H9 (cell line): ENCODE data around the gene NXN. TPM values are rescaled to one million over a fixed set of nuclear protein-coding genes. Genes with fewer than 3 reads are reported as not detected.
A peak's percentile ranks its signal among the peaks of the same experiment; 100 is the strongest.

Experiments
- DNase-seq: peaks from one replicate; pipeline ENCODE4 v3.0.0-alpha.2; 2017
- H2AFZ ChIP-seq: one replicate; pipeline ENCODE4 v1.6.1; 2013; ENCODE audit warnings: mild to moderate bottlenecking, low read length, control low read depth, moderate library complexity
- H2AK5ac ChIP-seq: 2 replicates; pipeline ENCODE4 v1.6.1; 2013; ENCODE audit warnings: low read length, control low read depth, mixed read lengths; ENCODE audit not compliant: insufficient read length
- H2BK120ac ChIP-seq: one replicate; pipeline ENCODE4 v1.6.1; 2013; ENCODE audit warnings: low read depth, mild to moderate bottlenecking, low read length, control low read depth, inconsistent platforms; ENCODE audit not compliant: poor library complexity, severe bottlenecking
- H2BK12ac ChIP-seq: 2 replicates; pipeline ENCODE4 v1.6.1; 2013; ENCODE audit warnings: low read length, control low read depth, mixed read lengths, low read depth; ENCODE audit not compliant: insufficient read length
- H2BK15ac ChIP-seq: 2 replicates; pipeline ENCODE4 v1.6.1; 2013; ENCODE audit warnings: low read depth, low read length, control low read depth
- H2BK20ac ChIP-seq: one replicate; pipeline ENCODE4 v1.6.1; 2013; ENCODE audit warnings: low read depth, mild to moderate bottlenecking, low read length, control low read depth, inconsistent platforms; ENCODE audit not compliant: poor library complexity, severe bottlenecking
- H2BK5ac ChIP-seq: 2 replicates; pipeline ENCODE4 v1.6.1; 2013; ENCODE audit warnings: low read length, control low read depth, mixed read lengths; ENCODE audit not compliant: insufficient read length
- H3K14ac ChIP-seq: 2 replicates; pipeline ENCODE4 v1.6.1; 2013; ENCODE audit warnings: low read length, control low read depth; ENCODE audit not compliant: insufficient read depth
- H3K18ac ChIP-seq: 2 replicates; pipeline ENCODE4 v1.6.1; 2013; ENCODE audit warnings: low read depth, mild to moderate bottlenecking, mixed read lengths, low read length, control low read depth; ENCODE audit not compliant: insufficient read length
- H3K23ac ChIP-seq: 2 replicates; pipeline ENCODE4 v1.6.1; 2013; ENCODE audit warnings: low read length, control low read depth, mixed read lengths, low read depth; ENCODE audit not compliant: insufficient read length
- H3K23me2 ChIP-seq: 2 replicates; pipeline ENCODE4 v1.6.1; 2013; ENCODE audit warnings: low read depth, mild to moderate bottlenecking, mixed read lengths, low read length, control low read depth; ENCODE audit not compliant: insufficient read length, poor library complexity, severe bottlenecking
- H3K27ac ChIP-seq: 2 replicates; pipeline ENCODE4 v1.5.1; 2013; ENCODE audit warnings: low read length, control low read depth, mixed read lengths, low read depth; ENCODE audit not compliant: insufficient read length
- H3K27me3 ChIP-seq: 2 replicates; pipeline ENCODE4 v1.6.1; 2013; ENCODE audit warnings: low read length, control low read depth, inconsistent platforms; ENCODE audit not compliant: insufficient read depth
- H3K4ac ChIP-seq: 2 replicates; pipeline ENCODE4 v1.6.1; 2013; ENCODE audit warnings: low read depth, mild to moderate bottlenecking, control low read depth, inconsistent platforms, low read length, moderate library complexity
- H3K4me1 ChIP-seq: 2 replicates; pipeline ENCODE4 v1.6.1; 2013; ENCODE audit warnings: low read length, control low read depth, inconsistent platforms; ENCODE audit not compliant: insufficient read depth
- H3K4me2 ChIP-seq: 2 replicates; pipeline ENCODE4 v1.6.1; 2013; ENCODE audit warnings: low read length, control low read depth, mixed read lengths; ENCODE audit not compliant: insufficient read length, insufficient read depth
- H3K56ac ChIP-seq: 2 replicates; pipeline ENCODE4 v1.6.1; 2013; ENCODE audit warnings: low read depth, mild to moderate bottlenecking, mixed read lengths, low read length, control low read depth; ENCODE audit not compliant: insufficient read length
- H3K79me1 ChIP-seq: 2 replicates; pipeline ENCODE4 v1.6.1; 2013; ENCODE audit warnings: low read depth, mild to moderate bottlenecking, moderate library complexity, low read length, control low read depth, inconsistent platforms; ENCODE audit not compliant: insufficient read depth, poor library complexity, severe bottlenecking
- H3K79me2 ChIP-seq: 2 replicates; pipeline ENCODE4 v1.6.1; 2013; ENCODE audit warnings: low read length, control low read depth, inconsistent platforms; ENCODE audit not compliant: insufficient read depth
- H3K9ac ChIP-seq: 2 replicates; pipeline ENCODE4 v1.6.1; 2013; ENCODE audit warnings: low read length, control low read depth, mixed read lengths; ENCODE audit not compliant: insufficient read length; ENCODE audit errors: extremely low read depth
- H3K9me3 ChIP-seq: one replicate; pipeline ENCODE4 v1.6.1; 2013; ENCODE audit warnings: low read depth, low read length, inconsistent platforms; ENCODE audit not compliant: control insufficient read depth
- H3T11ph ChIP-seq: one replicate; pipeline ENCODE4 v1.6.1; 2013; ENCODE audit warnings: mild to moderate bottlenecking, low read length, control low read depth, inconsistent platforms
- H4K20me1 ChIP-seq: one replicate; pipeline ENCODE4 v1.6.1; 2013; ENCODE audit not compliant: control insufficient read depth, insufficient read length, insufficient read depth
- H4K5ac ChIP-seq: 2 replicates; pipeline ENCODE4 v1.6.1; 2013; ENCODE audit warnings: low read depth, mild to moderate bottlenecking, mixed read lengths, low read length, control low read depth; ENCODE audit not compliant: insufficient read length
- H4K8ac ChIP-seq: replicated peaks from 2 replicates; pipeline ENCODE4 v1.6.1; 2013; ENCODE audit warnings: low read length, control low read depth, mixed read lengths, low read depth; ENCODE audit not compliant: insufficient read length
- H4K91ac ChIP-seq: 2 replicates; pipeline ENCODE4 v1.6.1; 2013; ENCODE audit warnings: low read depth, mild to moderate bottlenecking, moderate library complexity, mixed read lengths, low read length, control low read depth; ENCODE audit not compliant: insufficient read length
- H3K27ac Mint-ChIP-seq, 3 experiments: 2 replicates in 2 of 3; 3 replicates in 1 of 3; pipeline ENCODE4 v1.8.0; 2020 to 2021; ENCODE audit warnings: mixed read lengths in 3 of 3, mild to moderate bottlenecking in 1 of 3, moderate library complexity in 1 of 3
- H3K27me3 Mint-ChIP-seq: 2 replicates; pipeline ENCODE4 v1.8.0; 2021; ENCODE audit warnings: low read depth, mild to moderate bottlenecking, moderate library complexity, mixed read lengths
- H3K36me3 Mint-ChIP-seq, 3 experiments: 2 replicates in 2 of 3; 3 replicates in 1 of 3; pipeline ENCODE4 v1.8.0; 2020 to 2021; ENCODE audit warnings: low read depth in 3 of 3, mixed read lengths in 3 of 3; ENCODE audit not compliant: insufficient read depth in 1 of 3
- H3K4me1 Mint-ChIP-seq, 2 experiments: 2 replicates each; pipeline ENCODE4 v1.8.0; 2020; ENCODE audit warnings: mixed read lengths in 2 of 2
- H3K4me3 Mint-ChIP-seq, 2 experiments: 2 replicates in 1 of 2; 3 replicates in 1 of 2; pipeline ENCODE4 v1.8.0; 2020 to 2021; ENCODE audit warnings: mild to moderate bottlenecking in 2 of 2, mixed read lengths in 2 of 2, moderate library complexity in 1 of 2
- H3K9me3 Mint-ChIP-seq, 2 experiments: 2 replicates in 1 of 2; 3 replicates in 1 of 2; pipeline ENCODE4 v1.8.0; 2020; ENCODE audit warnings: mild to moderate bottlenecking in 2 of 2, mixed read lengths in 2 of 2, moderate library complexity in 1 of 2
- CTCF ChIP-seq: fragments of 200-600 bp; sonication (generic); conservative IDR thresholded peaks from 3 replicates; pipeline ENCODE4 v1.8.0; 2021; ENCODE audit warnings: antibody characterized with exemption, mild to moderate bottlenecking
- WGBS: extraction: QIAGEN DNeasy Blood & Tissue Kit; methylation state at CpG from one replicate; pipeline ENCODE4 v1.1.7; 2013; ENCODE audit warnings: missing lambda C conversion rate, low lambda C conversion rate, mixed read lengths; ENCODE audit not compliant: insufficient read length; ENCODE audit errors: extremely low coverage; 5-methylcytosine and 5-hydroxymethylcytosine counted together
- total RNA-seq: library from RNA; stranded (reverse); gene quantifications from 2 replicates; pipeline ENCODE4 v1.2.1, GENCODE V29; 2021

The NXN gene
- total RNA-seq, 1 experiment from 2014 or later: 93.6 TPM

- Histone ChIP-seq H3K23me2 (peaks cover 18% of the 10 kb centered on the region), H2BK120ac (no peak overlapping the region), H3K4me2 (no peak overlapping the region), H3K27ac (no peak overlapping the region), H3K18ac (no peak overlapping the region), H3K79me1 (no peaks in the 10 kb centered on the region), H3K23ac (no peak overlapping the region), H3K4ac (no peak overlapping the region), H3K56ac (no peak overlapping the region), H2BK12ac (no peak overlapping the region), H3K79me2 (peaks cover 13% of the 10 kb centered on the region), H3T11ph (no peak overlapping the region), H3K27me3 (no peaks in the 10 kb centered on the region), H4K5ac (no peak overlapping the region), H2BK5ac (no peak overlapping the region), H3K14ac (no peak overlapping the region), H2BK20ac (no peak overlapping the region), H2AK5ac (no peak overlapping the region), H4K8ac (no peak overlapping the region), H4K20me1 (no peaks in the 10 kb centered on the region), H3K9me3 (no peaks in the 10 kb centered on the region), H4K91ac (no peak overlapping the region), H2AFZ (peak overlapping the region; percentile 83), H3K4me1 (peaks cover 4% of the 10 kb centered on the region), H3K9ac (no peak overlapping the region), H2BK15ac (no peak overlapping the region)
- peaks cover 0 to 3% (median 2%) of the 10 kb centered on the region in 3 experiments; a peak in 2 of 7 replicates for H3K36me3 Mint-ChIP-seq
- H3K27ac Mint-ChIP-seq: no peak overlapping the region
- no CpG with 5 or more reads among the region's 10 CpGs for WGBS
- no peaks in the 10 kb centered on the region; a peak in 1 of 5 replicates for H3K9me3 Mint-ChIP-seq
- no peaks in the 10 kb centered on the region for H3K27me3 Mint-ChIP-seq
- no peak for DNase-seq
- peaks cover 26 to 29% of the 10 kb centered on the region in 2 experiments for H3K4me1 Mint-ChIP-seq
- TF ChIP-seq CTCF: no peak; the same call in 2 of the 3 replicates
- peak overlapping the region; percentile 46 to 68; a peak in 3 of 5 replicates for H3K4me3 Mint-ChIP-seq
Observed at GRCh38 chr17:981292-981658, 1.7 kb upstream of the NXN start.
